Inflammatory macrophage (primary cell): ENCODE measurements around the gene CLIP4.
"Not testable (repeated sequence)": the region's sequence is repeated elsewhere in the genome, so short reads cannot be mapped to it uniquely, and the experiment has no call there.

Experiments used
- DNase-seq, 2 donors: peaks; one replicate each; pipeline ENCODE4 v3.0.0-alpha.2; 2020 to 2022

The CLIP4 gene

DNA sequence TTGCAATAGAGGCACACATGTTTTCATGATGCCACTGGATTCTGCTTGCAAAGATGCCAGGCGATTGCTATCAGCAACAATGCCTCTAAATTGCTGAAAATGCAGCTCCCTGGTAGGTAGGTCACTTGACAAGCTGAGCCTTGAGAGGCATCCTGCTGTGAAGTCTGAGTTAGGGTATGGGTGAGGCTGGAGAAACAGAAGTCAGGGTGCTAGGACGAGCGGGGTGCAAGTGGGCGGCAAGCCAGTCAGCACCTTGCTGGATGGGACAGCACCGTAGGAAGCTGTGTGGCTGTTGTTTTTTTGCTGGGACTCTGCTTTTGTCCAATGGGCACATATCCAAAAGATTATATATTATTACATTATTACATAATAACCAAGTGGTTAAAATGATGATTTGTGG lies 10.5 kb upstream of the CLIP4 start:
- DNase-seq = peak in 1 of 2 donors; percentile 36

DNA sequence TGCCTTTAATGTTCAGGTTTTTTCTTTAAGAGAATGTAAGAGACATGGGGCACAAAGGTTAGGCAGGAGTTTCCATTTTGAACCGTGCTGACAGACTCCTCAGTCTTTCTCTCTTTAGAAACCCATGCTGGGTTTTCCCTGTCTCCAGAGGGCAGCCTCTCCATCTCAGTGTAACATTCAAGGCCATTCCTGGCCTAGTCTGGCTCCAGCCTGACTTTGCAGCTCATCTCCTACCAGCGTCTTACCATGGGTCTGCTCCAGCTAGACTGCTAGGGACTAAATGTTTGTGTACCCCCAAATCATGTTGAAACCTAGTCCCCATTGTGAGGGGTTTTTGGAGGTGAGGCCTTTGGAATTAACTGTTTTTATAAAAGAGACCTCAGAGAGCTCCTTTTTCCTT lies 9.8 kb upstream of the CLIP4 start:
- DNase-seq = no peak

DNA sequence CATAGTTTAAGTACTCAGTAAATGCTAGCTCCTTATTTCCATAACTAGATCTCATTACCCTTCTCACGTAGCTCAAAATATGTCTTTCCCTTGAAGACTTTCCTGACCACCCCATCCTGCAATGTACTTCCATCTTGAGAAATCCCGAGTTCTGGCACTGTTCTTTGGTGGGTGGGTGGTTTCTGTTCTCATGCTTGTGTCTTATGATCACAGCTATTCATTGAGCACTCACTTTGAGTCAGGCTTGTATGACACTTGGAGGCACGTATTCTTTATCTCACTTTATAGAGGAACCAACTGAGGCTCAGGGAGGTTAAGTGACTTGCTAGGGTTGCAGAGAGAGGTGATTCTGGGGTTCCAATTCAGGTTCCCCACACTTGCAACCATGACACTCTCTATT lies 9.0 kb upstream of the CLIP4 start:
- DNase-seq = peak; percentile 63 to 80

DNA sequence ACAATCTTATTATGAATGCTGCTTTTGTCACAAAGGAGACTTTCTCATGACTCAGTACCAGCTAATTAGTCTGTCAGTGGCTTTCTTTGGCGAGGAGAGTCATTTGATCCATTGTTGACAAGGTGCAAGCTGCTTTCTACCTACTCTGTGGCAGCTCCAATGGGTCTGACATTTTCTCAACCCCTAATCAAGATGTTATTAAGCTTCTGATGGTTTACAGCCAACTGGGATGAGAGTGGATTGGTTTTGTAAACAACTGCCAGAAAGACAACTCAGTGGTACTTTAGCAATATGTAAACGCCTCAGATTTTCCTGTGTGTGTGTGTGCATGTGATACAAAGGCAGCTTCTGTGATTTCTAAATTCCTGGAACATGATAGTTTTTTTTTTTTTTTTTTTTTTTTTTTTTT lies 8.2 kb upstream of the CLIP4 start:
- peak; percentile 47 to 49 for DNase-seq

DNA sequence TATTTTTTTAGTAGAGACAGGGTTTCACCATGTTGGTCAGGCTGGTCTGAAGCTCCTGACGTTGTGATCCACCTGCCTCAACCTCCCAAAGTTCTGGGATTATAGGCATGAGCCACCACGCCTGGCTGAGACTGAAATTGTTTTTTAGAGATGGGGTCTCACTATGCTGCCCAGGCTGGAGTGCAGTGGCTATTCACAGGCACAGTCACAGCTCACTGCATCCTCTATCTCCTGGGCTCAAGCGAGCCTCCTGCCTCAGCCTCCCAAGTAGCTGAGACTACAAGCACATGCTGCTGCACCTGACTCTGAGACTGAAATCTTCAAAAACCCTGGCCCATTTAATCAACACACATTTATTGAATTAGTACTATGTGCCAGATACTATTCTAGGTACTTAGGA lies 7.7 kb upstream of the CLIP4 start:
- DNase-seq = not testable (repeated sequence)

DNA sequence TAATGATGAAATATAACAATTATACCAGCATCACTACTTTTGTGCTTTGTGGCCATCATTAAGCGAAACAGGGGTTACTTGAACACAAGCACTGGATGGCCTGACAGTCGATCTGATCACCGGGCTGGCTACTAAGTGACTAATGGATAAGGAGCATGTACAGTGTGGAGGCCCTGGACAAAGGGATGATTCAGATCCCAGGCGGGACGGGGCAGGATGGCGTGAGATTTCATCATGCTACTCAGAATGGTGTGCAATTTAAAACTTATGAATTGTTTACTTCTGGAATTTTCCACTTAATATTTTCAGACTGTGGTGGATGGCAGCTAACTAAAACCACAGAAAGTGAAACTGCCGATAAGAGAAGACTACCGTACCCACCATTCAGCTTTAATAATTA lies 7.0 kb upstream of the CLIP4 start:
- DNase-seq = peak; percentile 40 to 53

DNA sequence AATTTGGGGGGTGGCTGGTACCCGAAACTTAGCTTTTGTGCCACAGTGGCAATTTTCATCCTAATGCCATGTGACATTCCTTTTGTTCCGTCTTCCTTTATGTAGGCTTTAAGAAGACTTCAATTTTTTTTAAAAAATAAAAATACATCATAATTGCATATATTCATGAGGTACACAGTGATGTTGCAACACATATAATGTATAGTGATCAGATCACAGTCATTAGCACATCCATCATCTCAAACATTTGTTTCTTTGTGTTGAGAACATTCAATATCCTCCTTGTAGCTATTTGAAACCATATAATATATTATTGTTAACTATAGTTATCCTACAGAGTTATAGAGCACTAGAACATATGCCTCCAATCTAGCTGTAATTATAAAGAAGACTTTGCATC lies 6.0 kb upstream of the CLIP4 start:
- no peak for DNase-seq

DNA sequence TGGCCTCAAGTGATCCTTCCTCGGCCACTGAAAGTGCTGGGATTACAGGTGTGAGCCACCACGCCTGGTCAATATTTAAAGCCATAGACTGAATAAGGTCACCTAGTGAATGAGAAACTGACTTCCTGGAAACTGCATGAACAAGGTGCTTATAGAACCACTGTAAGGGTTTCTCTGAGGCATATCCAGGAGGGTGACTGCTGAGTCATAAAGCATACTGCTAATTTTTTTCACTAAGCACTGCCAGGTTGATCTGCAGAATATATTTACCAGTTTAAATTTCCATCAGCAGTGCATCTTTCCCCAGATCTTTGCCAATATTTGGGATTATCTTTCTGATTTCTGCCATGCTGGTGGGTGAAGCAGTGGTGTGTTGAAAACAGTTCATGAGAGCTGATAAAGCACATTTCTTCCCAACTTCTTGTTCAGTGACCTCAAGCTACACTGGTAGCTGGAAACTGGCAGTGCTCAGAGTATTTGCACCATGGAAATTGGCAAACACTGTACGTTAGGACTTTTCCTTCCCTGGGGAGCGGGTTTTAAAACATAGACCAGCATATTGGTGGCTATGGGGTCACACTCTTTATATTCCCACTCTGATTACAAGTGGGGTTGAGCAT lies 4.2 kb upstream of the CLIP4 start:
- peak; percentile 34 to 50 for DNase-seq

DNA sequence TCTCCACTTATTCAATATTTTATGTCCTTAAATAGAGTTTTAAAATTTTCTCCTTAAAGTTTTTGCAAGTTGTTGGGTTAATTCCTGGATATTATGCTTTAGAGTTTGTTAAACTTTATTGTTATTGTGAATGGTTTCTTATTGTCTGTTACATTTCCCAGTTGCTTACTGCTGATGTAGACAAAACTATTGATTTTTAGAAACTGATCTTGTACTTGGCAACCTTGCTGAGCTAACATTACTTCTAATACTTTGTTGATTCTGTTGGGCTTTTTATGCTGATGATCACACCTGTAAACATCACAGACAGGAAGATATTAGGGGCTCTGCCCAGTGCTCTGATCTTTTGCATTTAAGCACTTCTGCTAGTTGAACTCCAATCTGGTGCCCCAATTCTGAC lies 2.8 kb upstream of the CLIP4 start:
- no peak for DNase-seq

DNA sequence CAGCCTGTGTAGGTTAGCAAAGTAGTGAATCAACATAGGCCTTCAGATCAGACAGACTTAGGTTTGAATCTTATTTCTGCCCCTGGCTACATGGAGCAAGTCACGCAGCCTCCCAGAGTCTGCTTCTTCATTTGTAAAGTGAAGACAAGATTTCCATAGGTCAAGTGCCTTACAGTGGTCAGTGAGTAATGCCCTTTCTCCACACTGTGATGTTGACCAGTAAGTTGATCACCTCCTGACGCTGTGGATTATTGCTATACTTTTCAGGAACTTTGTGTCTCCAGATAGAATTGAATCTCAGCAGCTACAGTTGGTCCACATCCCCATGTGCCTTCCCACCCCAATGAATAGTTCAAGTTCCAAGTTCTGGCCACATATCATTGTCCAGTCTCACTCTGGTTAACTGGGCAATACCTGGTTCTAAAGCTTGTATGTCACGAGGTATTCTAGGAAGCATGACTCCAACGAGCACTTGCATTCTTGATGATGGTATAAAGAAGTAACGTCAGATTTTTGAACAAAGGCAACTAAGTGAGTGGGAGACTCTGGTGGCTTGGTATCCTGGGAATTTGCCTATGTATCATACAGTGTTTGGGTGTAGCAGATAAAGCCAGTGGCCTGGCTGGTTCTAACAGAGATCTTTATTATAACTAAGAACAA lies 2.1 kb upstream of the CLIP4 start:
- peak; percentile 84 to 89 for DNase-seq

DNA sequence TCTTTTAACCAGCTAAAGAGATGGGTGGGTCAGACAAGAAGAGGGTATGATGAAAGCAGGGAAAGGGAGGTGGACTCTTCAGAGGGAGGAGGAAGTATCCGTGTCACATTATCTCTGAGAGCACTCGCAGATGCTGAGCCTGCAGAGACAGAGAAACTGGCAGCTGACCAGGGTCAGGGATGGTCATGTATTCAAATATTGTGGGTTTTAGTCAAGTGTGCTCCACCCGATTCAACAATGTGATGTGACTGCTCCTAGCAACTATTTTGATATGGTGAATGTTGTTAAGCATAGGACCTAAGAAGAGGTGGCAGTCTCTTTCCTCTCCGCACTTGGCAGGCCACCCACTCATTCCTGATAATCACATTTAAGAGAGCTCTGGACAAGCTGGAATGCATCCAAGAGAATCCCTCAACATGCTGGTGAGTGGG lies 1.3 kb upstream of the CLIP4 start:
- DNase-seq = peak; percentile 98 to 99

DNA sequence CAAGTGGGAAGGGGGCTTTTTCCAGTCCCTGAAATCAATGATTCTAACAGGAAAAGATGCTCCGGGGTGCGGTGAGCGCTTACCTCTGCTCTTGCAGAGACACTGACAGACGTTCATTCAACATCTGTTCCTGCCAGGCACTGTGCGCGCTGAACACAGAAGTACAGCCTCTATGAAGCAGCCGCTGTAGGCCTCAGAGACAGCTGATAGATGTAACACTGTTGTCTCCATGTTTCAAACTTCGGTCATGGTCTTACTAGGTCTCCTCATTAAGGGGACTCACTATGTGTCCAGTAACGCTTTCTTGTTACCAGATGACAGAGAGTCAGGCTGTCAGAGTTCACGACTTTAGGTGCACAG lies 649 bp upstream of the CLIP4 start:
- DNase-seq = no peak

DNA sequence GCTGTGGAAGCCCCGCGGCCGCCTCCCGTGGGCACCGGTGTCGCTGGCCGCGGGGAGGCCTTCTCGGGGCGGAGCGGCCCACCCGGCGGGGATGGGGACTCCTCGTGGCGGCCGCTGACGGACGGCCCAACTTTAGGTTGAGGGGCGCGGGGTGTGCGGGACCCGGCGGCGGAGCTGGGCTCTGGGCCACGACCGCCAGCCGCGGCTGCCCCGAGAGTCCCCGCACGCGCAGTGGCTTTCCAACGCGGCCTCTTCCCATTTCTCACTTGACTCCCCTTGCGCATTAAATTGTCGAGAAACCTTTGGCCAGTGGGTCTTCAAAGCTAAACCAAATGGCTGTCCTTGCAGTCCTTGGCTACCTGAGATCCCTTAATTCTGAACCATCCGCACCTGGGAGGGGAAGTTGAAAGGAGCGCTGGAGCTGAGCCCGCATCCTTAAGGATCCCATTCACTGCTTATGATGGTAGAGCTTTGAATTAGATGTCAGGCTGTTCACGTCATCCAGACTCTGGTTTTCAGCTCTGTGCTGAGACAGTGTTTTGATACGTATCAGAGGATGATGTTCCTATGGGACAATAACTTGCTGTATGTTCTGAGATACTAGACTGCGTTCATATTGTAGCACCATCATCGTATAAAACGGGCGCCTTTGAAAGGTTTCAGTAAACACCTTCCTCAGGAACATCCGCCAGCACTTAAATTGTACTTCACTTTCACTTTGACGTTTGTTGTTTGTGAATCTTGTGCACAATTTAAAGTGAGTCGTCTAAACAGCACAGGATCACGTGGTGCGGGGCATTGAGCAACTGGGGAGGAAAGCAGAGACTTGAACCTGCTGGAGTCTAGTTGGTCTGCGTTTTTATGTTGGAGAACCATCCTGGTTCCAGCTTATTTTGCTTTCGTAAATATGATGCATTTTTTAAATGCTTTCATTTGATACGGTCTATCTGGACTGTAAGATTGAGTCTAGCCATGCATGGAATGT lies 874 bp downstream of the CLIP4 start:
- DNase-seq = peak; percentile 76 to 84

DNA sequence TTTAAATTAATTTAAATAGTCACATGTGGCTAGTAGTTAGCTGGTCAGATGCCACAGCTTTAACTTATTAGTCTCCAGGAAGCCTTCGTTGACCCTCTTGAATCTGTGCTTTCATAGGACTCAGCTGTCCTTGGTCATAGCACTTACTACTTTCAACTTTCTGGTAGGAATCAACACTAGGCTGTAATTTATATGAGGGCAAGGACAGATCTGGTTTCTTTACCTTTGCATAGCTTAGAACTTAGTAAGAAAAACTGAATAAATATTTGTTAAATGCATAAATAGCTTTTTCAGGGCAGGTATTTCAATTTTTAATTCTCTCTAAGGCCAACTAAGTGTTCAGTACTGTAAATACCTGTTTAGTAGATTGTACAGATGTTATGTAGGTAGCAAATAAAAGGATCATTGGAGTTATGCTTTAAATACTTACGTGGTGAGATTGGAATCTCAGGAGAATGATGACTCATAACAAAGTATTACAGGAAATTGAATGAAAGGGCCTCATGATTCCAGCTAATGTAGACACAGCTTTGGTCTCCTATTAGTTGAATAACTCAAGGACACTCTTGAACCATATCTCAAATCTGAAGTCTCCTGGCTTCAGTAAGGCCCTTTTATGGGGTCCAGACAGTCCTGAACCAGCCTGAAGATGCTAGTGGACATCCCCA lies 2.6 kb downstream of the CLIP4 start:
- DNase-seq = peak in 1 of 2 donors; percentile 22

DNA sequence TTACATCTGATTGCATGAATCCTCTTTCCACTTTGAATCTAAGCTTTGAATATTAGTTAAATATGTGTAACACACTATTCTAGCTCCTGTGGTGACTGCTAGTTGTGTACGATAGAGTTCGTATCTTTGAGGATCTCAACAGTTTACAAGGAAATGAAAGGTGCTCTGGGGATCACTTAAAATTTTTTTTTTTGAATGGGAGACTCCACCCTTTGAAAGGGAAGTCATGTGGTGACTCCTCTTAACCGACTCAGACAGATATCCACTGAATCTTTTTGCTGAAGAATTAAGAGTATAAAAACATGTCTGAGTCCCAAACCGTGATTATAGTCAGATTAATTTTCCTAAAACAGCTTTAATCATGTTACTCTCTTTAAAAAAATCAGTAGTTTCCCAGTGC lies 4.0 kb downstream of the CLIP4 start:
- DNase-seq = no peak

DNA sequence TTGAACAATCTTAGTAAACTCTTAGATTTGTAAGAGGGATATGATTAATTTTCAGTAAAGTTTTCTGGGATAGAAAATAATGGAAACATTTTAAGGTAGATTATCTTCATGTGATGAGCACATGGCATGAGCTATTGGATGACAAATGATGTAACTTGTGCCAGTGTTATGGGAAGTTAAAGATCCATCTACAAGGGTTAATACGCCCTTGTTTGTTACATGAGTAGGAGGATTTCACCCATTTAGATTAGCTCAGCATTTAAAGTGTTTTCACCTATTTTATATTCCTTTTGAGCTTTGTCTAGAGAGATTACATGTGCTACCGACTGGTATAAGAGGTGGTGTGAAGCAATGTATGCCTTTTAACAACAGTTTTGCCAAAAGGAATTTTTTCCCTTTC lies 5.6 kb downstream of the CLIP4 start:
- DNase-seq = peak; percentile 17 to 21

DNA sequence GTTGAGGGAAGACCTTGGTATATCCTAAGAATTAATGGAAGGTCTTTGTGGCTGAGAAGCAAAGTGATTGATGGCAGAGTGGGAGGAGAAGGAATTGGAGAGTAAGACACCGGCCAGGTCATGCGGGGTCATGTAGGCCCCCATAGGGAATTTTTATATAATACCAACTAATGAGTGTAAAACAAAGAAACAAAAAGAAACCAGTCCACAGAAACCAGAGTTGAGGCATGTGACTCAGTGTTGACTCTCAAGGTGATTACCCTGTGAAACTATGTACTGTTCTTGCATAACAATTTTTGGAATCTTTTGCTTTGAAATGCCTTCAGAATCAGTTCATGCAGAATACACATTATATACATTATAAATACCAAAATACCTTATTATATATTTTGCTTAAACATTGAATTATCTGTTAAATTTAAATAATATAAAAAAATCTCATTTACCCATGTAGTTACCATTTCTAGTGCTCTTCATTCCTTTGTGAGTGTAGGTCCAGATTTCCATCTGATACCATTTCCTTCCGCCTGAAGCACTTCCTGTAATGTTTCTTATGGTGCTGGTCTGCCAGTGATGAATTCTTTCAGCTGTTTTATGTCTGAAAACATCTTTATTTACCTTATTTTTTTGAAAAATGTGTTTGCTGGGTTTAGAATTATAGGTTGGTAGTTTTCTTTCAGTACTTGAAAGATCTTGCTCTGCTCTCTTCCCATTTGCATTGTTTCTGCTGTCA lies 8.6 kb downstream of the CLIP4 start:
- no peak for DNase-seq

DNA sequence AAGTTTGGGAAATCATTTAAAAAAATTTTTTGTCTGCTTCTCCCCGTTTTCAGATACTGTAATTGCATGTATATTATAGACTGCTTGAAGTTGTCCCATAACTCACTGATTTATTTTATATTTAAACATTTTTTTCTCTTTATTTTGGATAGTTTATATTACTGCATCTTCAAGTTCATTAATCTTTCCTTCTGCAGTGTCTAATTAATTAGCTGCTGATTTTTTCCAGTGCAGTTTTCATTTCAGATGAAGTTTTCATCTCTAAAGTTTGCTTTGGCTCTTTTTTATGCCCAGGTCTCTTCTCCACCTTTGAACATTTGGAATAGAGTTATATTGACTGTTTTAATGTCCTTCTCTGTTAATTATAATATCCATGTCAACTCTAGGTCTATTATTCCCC lies 9.3 kb downstream of the CLIP4 start:
- DNase-seq = no peak

DNA sequence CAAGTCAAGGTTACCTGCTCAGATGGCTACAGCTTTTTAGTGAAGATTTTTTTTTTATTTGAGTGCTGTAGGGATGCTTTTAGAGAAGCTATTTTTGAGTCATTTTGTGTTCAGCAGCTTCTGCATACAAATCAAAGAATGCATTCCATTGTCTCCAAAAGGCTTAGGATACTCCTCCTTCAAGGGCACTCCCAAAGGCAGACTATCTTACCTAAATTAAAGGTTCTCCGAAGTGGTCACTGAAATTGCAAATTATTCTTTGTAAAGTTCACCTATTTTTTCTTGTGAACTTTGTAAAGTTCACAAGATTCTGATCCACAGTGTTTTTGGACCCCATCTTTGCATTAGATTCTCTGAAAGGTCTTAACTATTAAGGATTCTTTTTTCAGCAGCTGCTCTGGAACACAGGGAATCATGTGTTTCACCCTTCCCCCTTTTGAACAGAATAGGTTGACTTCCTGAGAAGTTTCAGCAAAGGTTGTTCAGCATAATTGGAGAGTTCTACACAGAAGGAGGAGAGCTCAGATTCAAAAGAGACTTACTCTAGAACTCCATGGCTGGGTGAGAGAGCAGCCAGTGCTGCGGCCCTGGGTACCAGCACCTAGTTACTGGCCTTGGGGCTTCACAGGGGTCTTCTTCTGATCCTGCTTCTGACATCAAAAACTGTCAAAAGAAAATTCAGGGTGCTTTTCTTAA lies 14.5 kb downstream of the CLIP4 start:
- DNase-seq = peak in 1 of 2 donors; percentile 19

DNA sequence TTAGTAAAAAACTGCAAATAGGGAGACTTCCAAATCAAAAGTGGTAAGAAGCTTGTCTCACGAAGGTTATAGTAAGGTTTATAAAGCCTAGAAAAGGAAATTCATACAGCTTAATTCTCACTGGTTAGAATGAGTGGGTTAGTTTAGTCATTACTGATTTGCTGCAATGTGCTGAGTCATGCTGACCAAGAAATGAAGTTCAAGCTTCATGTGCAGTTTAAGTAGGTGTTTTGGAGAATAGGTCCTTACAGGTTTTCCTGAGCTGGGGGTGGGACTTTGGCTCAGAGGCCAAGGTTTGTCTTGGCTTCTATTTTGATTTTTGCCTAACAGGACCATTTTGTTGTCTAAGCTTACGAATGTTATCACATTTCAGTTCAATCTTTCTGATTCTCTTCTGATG lies 15.1 kb downstream of the CLIP4 start:
- DNase-seq = peak; percentile 53 to 73

DNA sequence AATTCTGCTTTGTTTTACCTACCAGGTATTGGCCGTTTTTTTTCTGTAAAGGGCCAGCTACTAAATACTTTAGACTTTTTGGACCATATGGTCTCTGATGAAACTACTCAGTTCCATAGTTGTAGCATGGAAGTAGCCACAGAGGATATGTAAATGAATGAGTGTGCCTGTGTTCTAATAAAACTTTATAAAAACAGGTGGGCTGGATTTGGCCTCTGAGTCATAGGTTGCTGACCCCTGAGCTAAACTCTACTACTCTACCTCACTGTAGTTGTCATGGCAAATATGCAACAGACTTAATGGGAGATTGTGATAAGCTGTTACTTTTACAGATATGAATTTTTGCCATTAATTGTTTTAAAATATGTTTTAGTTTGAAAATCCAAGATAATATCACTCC lies 19.7 kb downstream of the CLIP4 start:
- no peak for DNase-seq

DNA sequence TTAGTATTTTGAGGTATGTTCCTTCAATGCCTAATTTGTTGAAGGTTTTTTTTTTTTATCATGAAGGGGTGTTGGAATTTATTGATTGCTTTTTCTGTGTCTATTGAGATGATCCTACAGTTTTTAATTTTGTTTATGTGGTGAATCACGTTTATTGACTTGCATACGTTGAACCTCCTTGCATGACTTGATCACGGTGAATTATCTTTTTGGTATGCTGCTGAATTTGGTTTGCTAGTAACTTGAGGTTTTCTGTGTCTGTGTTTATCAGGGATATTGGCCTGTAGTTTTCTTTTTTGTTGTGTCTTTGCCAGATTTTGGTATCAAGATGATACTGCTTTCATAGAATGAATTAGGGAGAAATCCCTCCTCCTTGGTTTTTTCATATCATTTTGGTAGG lies 23.9 kb downstream of the CLIP4 start:
- DNase-seq = no peak
